Activated CD4-positive, alpha-beta T cell treated with anti-CD3 and anti-CD28 coated beads, Interleukin-2, amount 10 ng/mL, durations not matched to agents 7 days and 5 days (primary cell): ENCODE measurements around the gene CDK12. TPM values are rescaled to one million over a fixed set of nuclear protein-coding genes. Genes with fewer than 3 reads are reported as not detected.
"Not testable (repeated sequence)": the region's sequence is repeated elsewhere in the genome, so short reads cannot be mapped to it uniquely, and the experiment has no call there.

Experiments used
- CTCF ChIA-PET: fragments of 350-600 bp; sonication (Branson Sonifier 250); formaldehyde crosslinking; loops from one replicate; lab custom pipeline; 2021; ENCODE audit warnings: antibody characterized with exemption; lab: Charles Lee
- POLR2A ChIA-PET: fragments of 350-600 bp; sonication (Branson Sonifier 250); formaldehyde crosslinking; loops from one replicate; lab custom pipeline; 2021; ENCODE audit warnings: antibody characterized with exemption; lab: Charles Lee
- DNase-seq: peaks from one replicate; pipeline ENCODE4 v3.0.0-alpha.2; 2020
- H3K27ac Mint-ChIP-seq: one replicate; pipeline ENCODE4 v1.8.0; 2021; ENCODE audit warnings: mild to moderate bottlenecking, moderate library complexity, mixed read lengths
- H3K27me3 Mint-ChIP-seq: one replicate; pipeline ENCODE4 v1.8.0; 2021; ENCODE audit warnings: mixed read lengths
- H3K36me3 Mint-ChIP-seq: one replicate; pipeline ENCODE4 v1.8.0; 2021; ENCODE audit warnings: low read depth, mixed read lengths
- H3K4me1 Mint-ChIP-seq: one replicate; pipeline ENCODE4 v1.8.0; 2021; ENCODE audit warnings: mixed read lengths
- H3K4me3 Mint-ChIP-seq: one replicate; pipeline ENCODE4 v1.8.0; 2021; ENCODE audit warnings: mild to moderate bottlenecking, moderate library complexity, mixed read lengths
- H3K9me3 Mint-ChIP-seq: one replicate; pipeline ENCODE4 v1.8.0; 2021; ENCODE audit warnings: mixed read lengths
- total RNA-seq, 2 experiments: library from RNA; stranded (reverse); gene quantifications; one replicate each; pipeline ENCODE4 v1.2.3, GENCODE V29; 2021

Gene CDK12
- total RNA-seq, 2 experiments from 2014 or later: 89.9 to 100 TPM

GRCh38 chr17:39540611-39541010, 79.3 kb downstream of the CDK12 start:
- no peak overlapping the region for H3K27ac Mint-ChIP-seq
- no peaks in the 10 kb centered on the region for H3K9me3 Mint-ChIP-seq
- H3K4me3 Mint-ChIP-seq: no peak overlapping the region
- ChIA-PET CTCF (interaction anchor here (1.3 kb wide), 1 partner anchor 83 kb away, joined by 4 read pairs; no protein-coding TSS in a partner anchor), POLR2A (no interaction called here)
- H3K27me3 Mint-ChIP-seq: no peaks in the 10 kb centered on the region
- peaks cover 22% of the 10 kb centered on the region for H3K4me1 Mint-ChIP-seq
- H3K36me3 Mint-ChIP-seq: peaks cover 6% of the 10 kb centered on the region
- DNase-seq: no peak

- CTCF ChIA-PET: interaction anchor here (0.5 to 0.7 kb wide), 2 partner anchors 167 to 185 kb away, joined by 3 read pairs; no protein-coding TSS in a partner anchor
- Mint-ChIP-seq H3K36me3 (peaks cover 10% of the 10 kb centered on the region), H3K4me3 (no peak overlapping the region), H3K27ac (no peak overlapping the region), H3K27me3 (no peaks in the 10 kb centered on the region), H3K4me1 (peaks cover 22% of the 10 kb centered on the region), H3K9me3 (no peaks in the 10 kb centered on the region)
- POLR2A ChIA-PET: no interaction called here
- DNase-seq: no peak
Observed at GRCh38 chr17:39541652-39542051, 80.4 kb downstream of the CDK12 start.

DNA sequence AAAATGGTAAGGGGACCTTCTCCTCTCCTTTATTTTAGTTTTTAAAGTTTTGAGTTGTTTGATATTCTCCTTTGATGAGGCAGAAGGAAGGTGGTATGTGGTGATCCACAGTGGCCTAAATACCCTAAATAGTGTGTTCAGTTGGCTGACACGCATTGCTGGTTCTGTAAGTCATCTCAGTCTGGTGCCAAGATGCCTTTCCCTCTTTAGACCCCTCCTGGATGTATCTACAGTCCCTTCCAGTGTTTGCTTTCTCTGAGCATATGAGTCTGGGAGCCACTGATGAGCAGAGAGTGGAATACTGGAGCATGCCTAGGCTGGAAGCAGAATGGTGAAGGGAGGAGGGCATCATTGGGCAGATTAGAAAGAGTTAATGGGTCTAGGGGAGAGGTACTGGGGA, 81.9 kb downstream of the CDK12 start:
- CTCF ChIA-PET: no interaction called here

GRCh38 chr17:39543664-39544063, 82.4 kb downstream of the CDK12 start:
- H3K27me3 Mint-ChIP-seq: no peaks in the 10 kb centered on the region
- peaks cover 15% of the 10 kb centered on the region for H3K4me1 Mint-ChIP-seq
- no peak overlapping the region for H3K27ac Mint-ChIP-seq
- CTCF ChIA-PET: interaction anchor here (1.2 kb wide), 1 partner anchor 31 kb away, joined by 7 read pairs; no protein-coding TSS in a partner anchor
- no peaks in the 10 kb centered on the region for H3K9me3 Mint-ChIP-seq
- POLR2A ChIA-PET: no interaction called here
- no peak overlapping the region for H3K4me3 Mint-ChIP-seq
- H3K36me3 Mint-ChIP-seq: peaks cover 16% of the 10 kb centered on the region
- DNase-seq: no peak

More for the DNA sequence above, 81.9 kb downstream of the CDK12 start:
- Mint-ChIP-seq H3K4me3 (no peak overlapping the region), H3K27me3 (no peaks in the 10 kb centered on the region), H3K27ac (no peak overlapping the region), H3K9me3 (no peaks in the 10 kb centered on the region), H3K4me1 (peaks cover 19% of the 10 kb centered on the region), H3K36me3 (peaks cover 17% of the 10 kb centered on the region)
- DNase-seq: no peak
- POLR2A ChIA-PET: no interaction called here

DNA sequence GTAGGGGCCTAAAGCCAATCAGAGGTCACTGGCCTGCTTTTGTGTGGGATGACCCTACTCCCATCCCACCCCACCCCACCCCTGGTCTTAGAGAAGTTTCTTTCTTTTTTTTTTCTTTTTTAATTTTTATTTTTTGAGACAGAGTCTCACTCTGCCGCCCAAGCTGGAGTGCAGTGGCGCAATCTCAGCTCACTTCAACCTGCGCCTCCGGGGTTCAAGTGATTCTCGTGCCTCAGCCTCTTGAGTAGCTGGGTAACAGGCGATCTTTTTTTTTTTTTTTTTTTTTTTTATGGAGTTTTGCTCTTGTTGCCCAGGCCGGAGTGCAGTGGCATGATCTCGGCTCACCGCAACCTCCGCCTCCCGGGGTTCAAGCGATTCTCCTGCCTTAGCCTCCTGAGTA, 83.1 kb downstream of the CDK12 start:
- H3K4me1 Mint-ChIP-seq, H3K27ac Mint-ChIP-seq, H3K27me3 Mint-ChIP-seq, H3K9me3 Mint-ChIP-seq, H3K4me3 Mint-ChIP-seq, DNase-seq, POLR2A ChIA-PET: not testable (repeated sequence)
- peaks cover 16% of the 10 kb centered on the region for H3K36me3 Mint-ChIP-seq
- CTCF ChIA-PET: interaction anchor here (0.6 to 1.2 kb wide), 3 partner anchors 31 to 482 kb away, joined by 4 to 7 read pairs (median 5); no protein-coding TSS in a partner anchor

DNA sequence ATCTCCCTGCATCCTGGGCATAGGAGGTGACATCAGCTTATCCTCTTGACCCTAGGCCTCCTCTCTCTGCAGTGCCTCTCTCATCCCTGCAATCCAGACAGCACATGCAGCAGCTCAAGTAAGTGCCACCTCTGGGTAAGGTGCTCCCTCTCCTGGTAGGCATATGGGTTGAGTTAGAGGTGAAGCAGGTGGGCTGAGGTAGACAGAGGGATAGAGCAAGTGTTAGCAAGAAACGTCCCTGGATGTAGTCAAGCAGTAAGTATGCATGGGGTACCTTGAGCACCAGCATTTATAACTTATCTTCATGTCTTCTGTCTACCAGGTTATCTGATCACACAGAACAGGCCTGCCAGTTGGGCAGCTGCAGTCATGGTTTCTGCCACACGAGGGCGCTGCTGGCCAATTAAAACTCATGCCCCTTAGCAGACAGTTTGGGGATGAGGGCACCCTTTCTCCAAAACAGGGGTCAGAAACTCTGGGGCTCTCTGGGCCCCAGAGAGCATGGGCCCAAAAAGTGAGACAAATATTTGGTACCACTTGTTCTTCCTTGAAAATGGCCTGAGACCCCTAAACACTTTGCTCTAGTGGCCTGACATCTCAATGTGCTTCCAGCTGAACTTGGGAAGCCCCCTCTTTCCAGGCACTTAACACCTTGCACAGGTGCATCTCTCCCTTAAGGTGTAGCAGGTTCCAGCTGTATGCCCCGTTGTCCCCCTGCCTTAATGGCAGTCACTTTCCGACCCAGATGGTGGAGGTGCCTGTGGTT, 86.6 kb downstream of the CDK12 start:
- Mint-ChIP-seq H3K27ac (no peak overlapping the region), H3K4me1 (no peaks in the 10 kb centered on the region), H3K36me3 (peaks cover 23% of the 10 kb centered on the region), H3K4me3 (no peak overlapping the region), H3K27me3 (no peaks in the 10 kb centered on the region), H3K9me3 (no peaks in the 10 kb centered on the region)
- ChIA-PET POLR2A (no interaction called here), CTCF (interaction anchor here (0.8 to 8.0 kb wide), 7 partner anchors 9 to 271 kb away, joined by 3 to 45 read pairs (median 3); no protein-coding TSS in a partner anchor)
- DNase-seq: peak; percentile 74

GRCh38 chr17:39548494-39549225, 87.4 kb downstream of the CDK12 start:
- Mint-ChIP-seq H3K4me3 (no peak overlapping the region), H3K9me3 (no peaks in the 10 kb centered on the region), H3K36me3 (peaks cover 23% of the 10 kb centered on the region), H3K4me1 (no peaks in the 10 kb centered on the region), H3K27ac (no peak overlapping the region), H3K27me3 (no peaks in the 10 kb centered on the region)
- POLR2A ChIA-PET: no interaction called here
- CTCF ChIA-PET: interaction anchor here (1.2 to 8.0 kb wide), 4 partner anchors 16 to 73 kb away, joined by 3 to 45 read pairs (median 4); no protein-coding TSS in a partner anchor
- DNase-seq: no peak

GRCh38 chr17:39549747-39550573, 88.7 kb downstream of the CDK12 start:
- Mint-ChIP-seq H3K9me3 (no peaks in the 10 kb centered on the region), H3K4me3 (no peak overlapping the region), H3K27ac (no peak overlapping the region), H3K27me3 (no peaks in the 10 kb centered on the region), H3K4me1 (no peaks in the 10 kb centered on the region), H3K36me3 (peaks cover 25% of the 10 kb centered on the region)
- ChIA-PET POLR2A (no interaction called here), CTCF (interaction anchor here (0.8 to 8.0 kb wide), 2 partner anchors 16 to 72 kb away, joined by 3 to 45 read pairs; no protein-coding TSS in a partner anchor)
- no peak for DNase-seq

GRCh38 chr17:39551879-39552278, 90.6 kb downstream of the CDK12 start:
- POLR2A ChIA-PET: no interaction called here
- H3K4me3 Mint-ChIP-seq: no peak overlapping the region

DNA sequence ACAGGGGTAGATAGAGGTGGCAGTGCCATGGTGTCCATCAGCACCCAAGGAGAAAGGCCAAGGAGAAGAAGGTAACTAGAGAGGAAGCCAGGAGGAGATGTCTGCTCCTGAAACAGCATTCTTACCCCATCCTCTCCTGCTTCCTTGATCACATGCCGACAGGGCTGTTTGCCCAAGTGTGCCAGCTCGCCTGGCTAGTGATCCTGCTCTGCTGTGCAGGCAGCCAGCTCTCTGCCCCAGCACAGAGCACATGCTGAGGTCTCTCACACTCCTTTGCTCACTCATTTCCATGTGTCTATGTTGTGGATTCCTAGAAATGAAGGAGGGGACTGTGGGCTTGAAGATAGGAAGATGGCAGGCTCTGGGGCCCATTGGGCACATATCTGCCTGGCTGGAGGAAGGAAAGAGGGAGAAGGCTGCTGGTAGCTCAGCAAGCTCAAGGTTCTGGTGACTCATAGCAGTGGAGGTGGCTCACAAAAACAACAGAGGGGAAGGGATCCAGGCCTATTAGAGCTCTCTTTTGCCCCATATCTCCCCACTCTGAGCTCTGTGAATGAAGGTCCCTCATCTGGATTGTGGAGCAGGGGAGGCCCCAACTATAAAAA, 92.2 kb downstream of the CDK12 start:
- peaks cover 17% of the 10 kb centered on the region for H3K36me3 Mint-ChIP-seq
- DNase-seq: no peak
- H3K9me3 Mint-ChIP-seq: no peaks in the 10 kb centered on the region
- no peak overlapping the region for H3K27ac Mint-ChIP-seq
- H3K4me1 Mint-ChIP-seq: no peaks in the 10 kb centered on the region
- POLR2A ChIA-PET: no interaction called here
- no peaks in the 10 kb centered on the region for H3K27me3 Mint-ChIP-seq
- CTCF ChIA-PET: interaction anchor here (8.0 kb wide), 1 partner anchor 68 kb away, joined by 45 read pairs; no protein-coding TSS in a partner anchor
- no peak overlapping the region for H3K4me3 Mint-ChIP-seq

More at GRCh38 chr17:39551879-39552278, 90.6 kb downstream of the CDK12 start:
- H3K4me1 Mint-ChIP-seq: no peaks in the 10 kb centered on the region
- peaks cover 22% of the 10 kb centered on the region for H3K36me3 Mint-ChIP-seq
- no peaks in the 10 kb centered on the region for H3K27me3 Mint-ChIP-seq
- CTCF ChIA-PET: interaction anchor here (0.6 to 8.0 kb wide), 2 partner anchors 70 to 345 kb away, joined by 3 to 45 read pairs; no protein-coding TSS in a partner anchor
- no peaks in the 10 kb centered on the region for H3K9me3 Mint-ChIP-seq
- peak overlapping the region; percentile 22 for H3K27ac Mint-ChIP-seq
- no peak for DNase-seq

- ChIA-PET POLR2A (no interaction called here), CTCF (interaction anchor here (0.6 kb wide), 1 partner anchor 181 kb away, joined by 3 read pairs; no protein-coding TSS in a partner anchor)
- no peak overlapping the region for H3K27ac Mint-ChIP-seq
- DNase-seq: no peak
- H3K36me3 Mint-ChIP-seq: peaks cover 24% of the 10 kb centered on the region
- no peak overlapping the region for H3K4me3 Mint-ChIP-seq
- H3K27me3 Mint-ChIP-seq: no peaks in the 10 kb centered on the region
- no peaks in the 10 kb centered on the region for H3K9me3 Mint-ChIP-seq
- H3K4me1 Mint-ChIP-seq: no peaks in the 10 kb centered on the region
Observed at GRCh38 chr17:39555368-39555767, 94.1 kb downstream of the CDK12 start.

- ChIA-PET POLR2A (no interaction called here), CTCF (interaction anchor here (1.3 to 1.6 kb wide), 2 partner anchors 9 to 174 kb away, joined by 3 to 5 read pairs; partner anchors contain the start of gene MIEN1)
- Mint-ChIP-seq H3K27ac (no peak overlapping the region), H3K27me3 (no peaks in the 10 kb centered on the region), H3K9me3 (no peaks in the 10 kb centered on the region), H3K36me3 (peaks cover 22% of the 10 kb centered on the region), H3K4me3 (no peak overlapping the region), H3K4me1 (no peaks in the 10 kb centered on the region)
- DNase-seq: no peak
Observed at GRCh38 chr17:39556423-39556822, 95.1 kb downstream of the CDK12 start.
